GM21423 (cell line): ENCODE measurements around the gene LRFN3.
"Not testable (repeated sequence)": the region's sequence is repeated elsewhere in the genome, so short reads cannot be mapped to it uniquely, and the experiment has no call there.

Experiments
- ATAC-seq: cut with Tn5 transposase; IDR thresholded peaks from one replicate; pipeline ENCODE4 v1.9.1; 2021; ENCODE audit warnings: mild to moderate bottlenecking, moderate library complexity; ENCODE audit not compliant: unreplicated experiment

The LRFN3 gene

GRCh38 chr19:35973487-35973886, 37.3 kb downstream of the LRFN3 start:
- ATAC-seq = no peak

- ATAC-seq = no peak
Measured at GRCh38 chr19:35975608-35976214, 39.5 kb downstream of the LRFN3 start.

- no peak for ATAC-seq
Measured at GRCh38 chr19:35977446-35978222, 41.5 kb downstream of the LRFN3 start.

- no peak for ATAC-seq
Measured at GRCh38 chr19:35978271-35978670, 42.1 kb downstream of the LRFN3 start.

GRCh38 chr19:35978832-35979365, 42.7 kb downstream of the LRFN3 start:
- no peak for ATAC-seq

- not testable (repeated sequence) for ATAC-seq
Measured at GRCh38 chr19:35980997-35981396, 44.8 kb downstream of the LRFN3 start.

GRCh38 chr19:35983177-35983576, 47.0 kb downstream of the LRFN3 start:
- no peak for ATAC-seq

GRCh38 chr19:35986111-35986510, 49.9 kb downstream of the LRFN3 start:
- ATAC-seq = no peak

- ATAC-seq = no peak
Measured at GRCh38 chr19:35986664-35987570, 50.7 kb downstream of the LRFN3 start.

- no peak for ATAC-seq
Measured at GRCh38 chr19:35987571-35987896, 51.4 kb downstream of the LRFN3 start.

GRCh38 chr19:35988824-35989223, 52.6 kb downstream of the LRFN3 start:
- no peak for ATAC-seq

GRCh38 chr19:35990156-35990555, 54.0 kb downstream of the LRFN3 start:
- no peak for ATAC-seq

- no peak for ATAC-seq
Measured at GRCh38 chr19:35990771-35991730, 54.9 kb downstream of the LRFN3 start.

- ATAC-seq = no peak
Measured at GRCh38 chr19:35991731-35992450, 55.7 kb downstream of the LRFN3 start.

GRCh38 chr19:35992907-35993765, 57.0 kb downstream of the LRFN3 start:
- ATAC-seq = no peak

- ATAC-seq = no peak
Measured at GRCh38 chr19:35993923-35994598, 57.9 kb downstream of the LRFN3 start.
